OCI-M1 (cell line): Measurements from ENCODE around the gene ZNF30.
"Not testable (repeated sequence)": the region's sequence is repeated elsewhere in the genome, so short reads cannot be mapped to it uniquely, and the experiment has no call there.

Experiments used
- DNase-seq: peaks from one replicate; lab custom pipeline; 2025; lab: John Stamatoyannopoulos, UW

Gene ZNF30

GRCh38 chr19:34926685-34927375, at the start of gene ZNF30:
Gene ZNF30 (plus strand): TSS chr19:34926903. CDS start chr19:34929948, 3,045 bp downstream.
- DNase-seq, result peak; percentile 94

- no peak for DNase-seq
Measured at GRCh38 chr19:34879563-34879962, 47.1 kb upstream of the ZNF30 start.

DNA sequence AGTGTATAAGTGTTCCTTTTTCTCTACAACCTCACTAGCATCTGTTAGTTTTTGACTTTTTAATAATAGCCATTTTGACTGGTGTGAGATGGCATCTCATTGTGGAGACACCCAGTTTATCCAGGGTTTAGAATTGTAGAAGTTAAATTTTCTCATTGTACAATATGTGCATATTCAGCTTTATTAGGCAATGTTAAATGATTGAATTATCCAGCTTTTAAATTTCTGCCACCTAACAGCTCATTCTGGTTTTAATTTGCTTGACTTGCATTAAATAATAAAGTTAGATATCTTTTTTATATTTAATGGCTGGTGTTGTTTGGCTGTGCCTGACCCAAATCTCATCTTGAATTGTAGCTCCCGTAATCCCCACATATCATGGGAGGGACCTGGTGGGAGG, 46.7 kb upstream of the ZNF30 start:
- no peak for DNase-seq

DNA sequence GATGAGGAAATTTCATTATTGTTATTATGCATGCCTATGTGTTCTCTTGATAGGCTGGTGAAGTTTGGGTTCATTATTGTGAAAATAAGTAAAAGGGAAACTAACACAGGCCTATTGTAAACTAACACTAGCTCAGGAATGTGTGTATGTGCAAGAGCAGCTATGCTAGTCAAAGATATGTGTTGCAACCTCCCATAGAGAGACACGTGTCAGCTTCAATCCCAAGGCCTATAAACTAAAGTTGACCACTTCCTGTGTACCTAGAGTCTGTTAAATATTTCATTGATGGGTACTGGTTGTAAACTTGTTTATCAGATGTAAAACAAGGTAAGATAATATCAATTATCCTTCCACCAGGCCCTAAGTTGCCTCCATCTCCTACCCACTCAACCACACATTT, 44.7 kb upstream of the ZNF30 start:
- no peak for DNase-seq

DNA sequence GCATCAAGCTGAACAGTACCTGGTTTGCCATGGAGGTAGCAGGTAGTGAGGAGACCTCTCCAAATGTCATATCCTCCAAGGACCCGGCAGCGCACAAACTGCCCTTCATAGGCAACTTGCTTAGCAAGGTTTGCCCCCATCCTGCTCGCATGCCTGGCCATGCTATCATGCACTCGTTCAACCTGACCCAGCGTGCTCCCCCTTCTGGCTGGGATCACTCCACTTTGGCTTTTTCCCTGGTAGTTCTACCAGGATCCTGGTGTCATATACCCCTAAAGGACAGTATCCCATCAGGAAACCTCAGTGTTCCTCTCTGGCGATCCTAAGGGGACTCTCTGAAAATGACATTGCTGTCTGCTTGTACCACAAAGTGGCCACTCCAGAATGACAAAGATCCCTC, 38.6 kb upstream of the ZNF30 start:
- DNase-seq, result no peak

DNA sequence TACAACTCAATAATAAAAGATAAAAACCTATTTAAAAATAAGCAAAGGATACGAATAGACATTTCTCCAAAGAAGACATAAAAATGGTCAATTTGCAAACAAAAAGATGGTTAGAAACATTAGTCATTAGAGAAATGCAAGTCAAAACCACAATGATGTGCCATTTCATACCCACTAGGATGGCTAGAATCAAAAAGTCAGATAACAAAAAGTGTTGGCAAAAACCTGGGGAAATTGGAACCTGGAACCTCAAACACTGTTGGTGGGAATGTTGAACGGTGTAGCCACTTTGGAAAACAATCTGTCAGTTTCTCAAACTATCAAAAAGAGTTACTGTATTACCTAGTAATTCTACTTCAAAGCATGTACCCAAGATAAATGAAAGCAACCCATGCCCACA, 26.5 kb upstream of the ZNF30 start:
- DNase-seq, result no peak

GRCh38 chr19:34904664-34905527, 21.8 kb upstream of the ZNF30 start:
- no peak for DNase-seq

- DNase-seq, result no peak
Measured at GRCh38 chr19:34910770-34911169, 15.9 kb upstream of the ZNF30 start.

DNA sequence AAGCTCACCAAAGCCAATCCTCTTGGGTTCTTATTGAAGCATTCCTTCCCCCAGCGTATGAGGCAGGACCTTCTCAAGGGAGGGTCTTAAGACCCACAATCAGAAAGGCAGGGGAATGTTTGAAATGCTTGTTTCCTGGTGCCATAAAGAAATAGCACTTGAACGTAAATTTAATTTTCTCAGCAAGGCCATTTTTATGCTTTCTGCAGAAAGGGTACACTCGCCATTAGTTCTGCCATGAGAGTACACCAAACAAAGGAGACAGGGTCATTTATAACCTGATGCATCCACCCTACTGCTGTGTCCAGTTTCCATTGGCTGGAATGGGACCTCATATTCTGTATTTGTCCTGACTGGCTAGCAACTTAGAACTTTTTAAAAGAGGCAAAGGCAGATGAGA, 9.6 kb upstream of the ZNF30 start:
- not testable (repeated sequence) for DNase-seq

DNA sequence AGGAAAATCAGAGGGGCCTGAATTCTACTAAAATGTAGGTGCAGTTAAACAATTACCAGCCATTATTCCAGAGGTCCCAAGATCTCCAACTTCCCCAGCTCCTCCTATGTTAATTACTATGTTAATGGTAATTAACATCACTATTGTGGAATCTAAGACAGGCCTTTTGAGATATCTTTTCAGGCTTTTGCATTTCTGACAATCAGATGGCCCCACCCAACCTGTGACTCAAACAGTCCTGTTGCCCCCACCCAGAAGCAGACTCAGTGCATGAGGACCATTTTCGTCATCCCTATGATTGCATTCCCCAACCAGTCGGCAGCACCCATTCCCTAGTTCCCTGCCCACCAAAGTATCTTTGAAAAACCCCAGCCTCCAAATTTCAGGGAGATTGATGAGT, 8.5 kb upstream of the ZNF30 start:
- no peak for DNase-seq

DNA sequence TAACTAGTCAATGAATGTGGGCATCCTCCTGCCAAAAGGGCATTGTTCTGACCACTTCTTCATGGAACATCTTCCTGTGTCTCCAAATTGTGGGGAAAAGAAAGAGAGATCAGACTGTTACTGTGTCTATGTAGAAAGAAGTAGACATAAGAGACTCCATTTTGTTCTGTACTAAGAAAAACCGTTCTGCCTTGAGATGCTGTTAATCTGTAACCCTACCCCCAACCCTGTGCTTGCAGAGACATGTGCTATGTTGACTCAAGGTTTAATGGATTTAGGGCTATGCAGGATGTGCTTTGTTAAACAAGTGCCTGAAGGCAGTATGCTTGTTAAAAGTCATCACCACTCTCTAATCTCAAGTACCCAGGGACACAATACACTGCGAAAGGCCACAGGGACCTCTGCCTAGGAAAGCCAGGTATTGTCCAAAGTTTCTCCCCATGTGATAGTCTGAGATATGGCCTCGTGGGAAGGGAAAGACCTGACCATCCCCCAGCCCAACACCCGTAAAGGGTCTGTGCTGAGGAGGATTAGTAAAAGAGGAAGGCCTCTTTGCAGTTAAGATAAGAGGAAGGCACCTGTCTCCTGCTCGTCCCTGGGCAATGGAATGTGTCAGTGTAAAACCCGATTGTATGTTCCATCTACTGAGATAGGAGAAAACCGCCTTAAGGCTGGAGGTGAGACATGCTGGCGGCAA, 6.5 kb upstream of the ZNF30 start:
- peak; percentile 59 for DNase-seq

DNA sequence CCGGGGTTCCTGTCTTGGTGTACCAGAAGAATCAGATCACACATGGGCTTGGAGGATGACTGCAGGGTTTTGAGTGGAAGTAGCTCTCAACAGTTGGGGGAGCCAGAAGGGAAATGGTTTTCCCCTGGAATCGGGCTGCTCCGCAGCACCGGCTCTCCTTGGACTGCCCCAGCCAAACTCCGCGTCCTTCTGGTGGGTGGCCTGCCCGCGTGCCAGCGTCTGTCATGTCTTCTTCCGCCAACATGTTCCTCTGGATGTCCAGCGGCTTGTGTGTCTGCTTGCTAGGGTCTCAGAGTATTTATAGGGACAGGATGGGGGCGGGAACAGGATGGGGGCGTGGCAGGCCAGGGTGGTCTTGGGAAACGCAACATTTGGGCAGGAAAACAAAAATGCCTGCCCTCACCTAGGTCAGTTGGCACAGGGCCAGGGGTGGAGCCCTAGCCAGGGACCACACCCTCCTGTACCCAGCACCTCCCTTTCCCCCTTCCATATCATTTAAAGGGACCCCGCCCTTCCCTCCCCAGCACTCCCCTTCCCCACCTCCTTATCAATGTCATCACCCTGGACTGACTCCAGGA, 1.3 kb upstream of the ZNF30 start:
- DNase-seq, result no peak

- DNase-seq, result no peak
Measured at GRCh38 chr19:34926361-34926684, 380 bp upstream of the ZNF30 start.

DNA sequence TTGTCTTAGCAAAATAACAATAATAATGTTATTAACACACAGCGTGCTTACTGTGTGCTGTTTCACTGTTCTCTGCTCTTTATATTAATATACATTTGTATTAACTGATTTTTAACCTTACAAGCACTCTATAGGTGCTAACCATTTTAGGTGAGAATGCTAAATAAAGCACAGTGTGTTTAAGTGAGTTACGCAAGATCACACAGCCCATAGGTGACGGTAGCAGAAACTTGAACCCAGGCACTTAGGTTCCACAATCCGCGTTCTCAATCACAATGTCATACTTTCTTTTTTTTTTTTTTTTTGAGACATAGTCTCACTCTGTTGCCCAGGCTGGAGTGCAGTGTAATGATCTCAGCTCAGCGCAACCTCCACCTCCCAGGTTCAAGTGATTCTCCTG, 5.8 kb downstream of the ZNF30 start:
- no peak for DNase-seq

DNA sequence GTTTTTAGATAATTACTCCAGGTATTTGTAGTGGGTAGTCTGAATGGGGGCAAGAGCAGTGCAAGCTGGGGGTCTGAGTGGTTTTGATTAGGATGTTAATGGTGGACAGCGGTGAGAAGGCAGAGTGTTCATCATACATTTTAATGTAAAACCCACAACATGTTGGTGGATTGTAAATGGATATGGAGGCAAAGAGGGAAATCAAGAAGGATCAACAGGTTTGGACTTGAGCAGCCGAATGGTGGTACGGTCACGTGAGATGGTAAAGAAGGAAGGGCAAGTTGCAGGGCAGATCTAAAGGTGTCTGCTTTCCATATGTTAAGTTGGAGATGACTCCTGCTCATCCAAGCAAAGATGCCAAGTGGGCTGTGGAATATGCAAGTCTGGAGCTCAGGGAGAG, 9.5 kb downstream of the ZNF30 start:
- DNase-seq, result no peak

GRCh38 chr19:34938886-34939285, 12.2 kb downstream of the ZNF30 start:
- DNase-seq, result no peak

- no peak for DNase-seq
Measured at GRCh38 chr19:34943861-34944573, 17.3 kb downstream of the ZNF30 start.

GRCh38 chr19:34953092-34953491, 26.4 kb downstream of the ZNF30 start:
- no peak for DNase-seq

GRCh38 chr19:34957830-34958751, 31.4 kb downstream of the ZNF30 start:
- no peak for DNase-seq

GRCh38 chr19:34959021-34959420, 32.3 kb downstream of the ZNF30 start:
- DNase-seq, result no peak
